HG03378 (cell line): ENCODE data around the gene SLC12A5.

Experiments used
- ATAC-seq: cut with Tn5 transposase; IDR thresholded peaks from one replicate; pipeline ENCODE4 v1.9.1; 2021; ENCODE audit warnings: mild to moderate bottlenecking, moderate library complexity; ENCODE audit not compliant: unreplicated experiment

Gene SLC12A5

GRCh38 chr20:46051556-46052308, 22.7 kb downstream of the SLC12A5 start:
- ATAC-seq = no peak

- no peak for ATAC-seq
Observed at GRCh38 chr20:46053416-46053815, 24.4 kb downstream of the SLC12A5 start.

GRCh38 chr20:46054606-46055005, 25.6 kb downstream of the SLC12A5 start:
- ATAC-seq = no peak

GRCh38 chr20:46055269-46055668, 26.3 kb downstream of the SLC12A5 start:
- ATAC-seq = no peak

- no peak for ATAC-seq
Observed at GRCh38 chr20:46056027-46056833, 27.2 kb downstream of the SLC12A5 start.

- no peak for ATAC-seq
Observed at GRCh38 chr20:46056970-46057855, 28.2 kb downstream of the SLC12A5 start.

- no peak for ATAC-seq
Observed at GRCh38 chr20:46057856-46058598, 29.0 kb downstream of the SLC12A5 start.

- no peak for ATAC-seq
Observed at GRCh38 chr20:46058599-46059281, 29.7 kb downstream of the SLC12A5 start.

- no peak for ATAC-seq
Observed at GRCh38 chr20:46060301-46060881, 31.4 kb downstream of the SLC12A5 start.

GRCh38 chr20:46060975-46061374, 32.0 kb downstream of the SLC12A5 start:
- ATAC-seq = no peak

GRCh38 chr20:46062151-46062550, 33.1 kb downstream of the SLC12A5 start:
- no peak for ATAC-seq

GRCh38 chr20:46062621-46063020, 33.6 kb downstream of the SLC12A5 start:
- ATAC-seq = no peak

- ATAC-seq = no peak
Observed at GRCh38 chr20:46063151-46063550, 34.1 kb downstream of the SLC12A5 start.

- no peak for ATAC-seq
Observed at GRCh38 chr20:46063652-46064054, 34.6 kb downstream of the SLC12A5 start.

GRCh38 chr20:46065006-46065405, 36.0 kb downstream of the SLC12A5 start:
- ATAC-seq = no peak

- ATAC-seq = no peak
Observed at GRCh38 chr20:46065691-46066090, 36.7 kb downstream of the SLC12A5 start.

- ATAC-seq = no peak
Observed at GRCh38 chr20:46070215-46070900, 41.3 kb downstream of the SLC12A5 start.

GRCh38 chr20:46071573-46071972, 42.6 kb downstream of the SLC12A5 start:
- ATAC-seq = no peak

- no peak for ATAC-seq
Observed at GRCh38 chr20:46073024-46073423, 44.0 kb downstream of the SLC12A5 start.
